K562 (cell line): ENCODE results near the gene HAP1. TPM values are rescaled to one million over a fixed set of nuclear protein-coding genes. Genes with fewer than 3 reads are reported as not detected.

Experiments used
- ATAC-seq: fragments of 200-7000 bp; cut with Tn5 transposase; 3 replicates; pipeline ENCODE4 v1.9.1; 2020; ENCODE audit warnings: moderate library complexity
- BruUV-seq: library from RNA; stranded (reverse); fragments of 400-500 nt; replicated peaks from 2 replicates; lab custom pipeline; 2021; lab: Mats Ljungman, UMichigan
- CTCF ChIA-PET: fragments of 300-600 bp; formaldehyde crosslinking; extraction: SDS; loops from one replicate; lab custom pipeline; 2021; ENCODE audit warnings: low intra/inter-chr PET ratio; lab: Yijun Ruan, JAX
- POLR2A ChIA-PET: fragments of 300-600, 350-650 bp; sonication (Branson Sonifier 250); formaldehyde crosslinking; extraction: SDS; loops from one replicate; lab custom pipeline; 2021; ENCODE audit warnings: antibody characterized with exemption, inconsistent platforms; lab: Yijun Ruan, JAX
- DNase-seq, 4 experiments: peaks; one replicate each; pipeline versions ENCODE4 v3.0.0 to v3.0.0-alpha.2; 2011 to 2018; ENCODE audit warnings: low spot score in 3 of 4, mixed read lengths in 3 of 4; ENCODE audit errors: extremely low read depth in 1 of 4
- FAIRE-seq: peaks from 2 replicates; lab custom pipeline; 2011; peaks lifted over from hg19 to GRCh38; lab: Jason Lieb, UNC
- H2AFZ ChIP-seq: 2 replicates; pipeline ENCODE4 v1.6.0; 2011; ENCODE audit warnings: low read depth, low read length, control low read depth, inconsistent platforms
- H3K27ac ChIP-seq: fragments of 200-600 bp; 3 replicates; pipeline ENCODE4 v1.8.0; 2011; ENCODE audit warnings: low read depth, mild to moderate bottlenecking, control low read depth, inconsistent platforms, low read length, moderate library complexity, mixed read lengths; ENCODE audit errors: extremely low read depth
- H3K27me3 ChIP-seq, 2 experiments: fragments of 300-600 bp in 1 of 2; 2 replicates in 1 of 2; 3 replicates in 1 of 2; pipeline versions ENCODE4 v1.6.0 to v1.8.0; 2011; ENCODE audit warnings: inconsistent platforms in 2 of 2, low read length in 2 of 2, mild to moderate bottlenecking in 1 of 2, mixed read lengths in 1 of 2, moderate library complexity in 1 of 2; ENCODE audit not compliant: control insufficient read depth in 2 of 2, insufficient read depth in 2 of 2
- H3K36me3 ChIP-seq: fragments of 300-600 bp; 3 replicates; pipeline ENCODE4 v1.8.0; 2011; ENCODE audit warnings: mild to moderate bottlenecking, low read length, inconsistent platforms; ENCODE audit not compliant: control insufficient read depth, insufficient read depth
- H3K4me1 ChIP-seq, 2 experiments: fragments of 200-600 bp in 1 of 2; replicated peaks in 1 of 2; 2 replicates in 1 of 2; 3 replicates in 1 of 2; pipeline versions ENCODE4 v1.5.1 to v1.8.0; 2011; ENCODE audit warnings: inconsistent platforms in 2 of 2, low read length in 2 of 2, mild to moderate bottlenecking in 1 of 2, mixed read lengths in 1 of 2, moderate library complexity in 1 of 2; ENCODE audit not compliant: control insufficient read depth in 2 of 2, insufficient read depth in 2 of 2
- H3K4me2 ChIP-seq: 2 replicates; pipeline ENCODE4 v1.6.1; 2011; ENCODE audit warnings: low read length, control low read depth, inconsistent platforms, mixed read lengths; ENCODE audit not compliant: insufficient read depth
- H3K4me3 ChIP-seq: fragments of 200-600 bp; sonication (generic), shearing (Covaris generic); 2 replicates; pipeline ENCODE4 v1.5.1; 2016; ENCODE audit warnings: control low read depth, inconsistent platforms
- H3K79me2 ChIP-seq: fragments of 200-600 bp; 3 replicates; pipeline ENCODE4 v1.8.0; 2011; ENCODE audit warnings: low read length, inconsistent platforms; ENCODE audit not compliant: control insufficient read depth, insufficient read depth
- H3K9ac ChIP-seq, 2 experiments: 2 replicates each; pipeline versions ENCODE4 v1.6.0 to v1.6.1; 2011; ENCODE audit warnings: low read depth in 2 of 2, low read length in 2 of 2, control low read depth in 1 of 2, inconsistent platforms in 1 of 2, mild to moderate bottlenecking in 1 of 2, mixed read lengths in 1 of 2; ENCODE audit not compliant: insufficient read depth in 1 of 2
- H3K9me1 ChIP-seq: one replicate; pipeline ENCODE4 v1.6.0; 2011; ENCODE audit warnings: inconsistent platforms, mild to moderate bottlenecking, low read length, moderate library complexity; ENCODE audit not compliant: control insufficient read depth, insufficient read depth
- H3K9me3 ChIP-seq: replicated peaks from 2 replicates; pipeline ENCODE4 v1.5.1; 2011; ENCODE audit warnings: low read depth, low read length, inconsistent platforms; ENCODE audit not compliant: control insufficient read depth, insufficient read depth
- H4K20me1 ChIP-seq: replicated peaks from 2 replicates; pipeline ENCODE4 v1.6.1; 2011; ENCODE audit warnings: low read length, inconsistent platforms, mixed read lengths; ENCODE audit not compliant: control insufficient read depth, insufficient read depth
- DLX4 ChIP-seq: fragments of 250-450 bp; sonication (Bioruptor Pico); IDR thresholded peaks from 2 replicates; pipeline ENCODE4 v1.6.1; 2021; ENCODE audit warnings: mild to moderate bottlenecking
- RERE ChIP-seq: sonication (generic); formaldehyde crosslinking; IDR thresholded peaks from 2 replicates; pipeline ENCODE4 v1.8.0; 2023; ENCODE audit warnings: missing genetic modification reagents, mild to moderate bottlenecking, borderline replicate concordance
- SIX5 ChIP-seq, 2 experiments: IDR thresholded peaks; 2 replicates each; pipeline ENCODE4 v1.6.1; 2011; ENCODE audit warnings: low read length in 2 of 2, borderline replicate concordance in 1 of 2, low read depth in 1 of 2, mild to moderate bottlenecking in 1 of 2, moderate library complexity in 1 of 2; ENCODE audit not compliant: insufficient read depth in 1 of 2
- SRSF1 ChIP-seq: fragments of 200-400 bp; formaldehyde crosslinking; IDR thresholded peaks from 2 replicates; pipeline ENCODE4 v1.6.1; 2017; ENCODE audit warnings: mild to moderate bottlenecking, low read depth, low read length, moderate library complexity
- UBTF ChIP-seq, 2 experiments: IDR thresholded peaks; 2 replicates each; pipeline ENCODE4 v1.6.1; 2012; ENCODE audit warnings: improper control_type of control experiment in 2 of 2, low read depth in 2 of 2, low read length in 2 of 2, borderline replicate concordance in 1 of 2
- WHSC1 ChIP-seq: IDR thresholded peaks from one replicate; pipeline ENCODE4 v1.6.1; 2012; ENCODE audit warnings: low read length, control low read depth, inconsistent platforms
- WGBS: fragments of 100-300 bp; shearing (Covaris generic); methylation state at CpG from one replicate; pipeline ENCODE4 v1.1.6; 2016; ENCODE audit warnings: low coverage, mixed read lengths; ENCODE audit not compliant: insufficient coverage; ENCODE audit errors: missing lambda C conversion rate; 5-methylcytosine and 5-hydroxymethylcytosine counted together
- in situ Hi-C: fragments of 300-500 bp; cut with MboI; formaldehyde crosslinking; loops from 4 replicates; pipeline ENCODE4 v1.15.0; 2018; ENCODE audit warnings: inconsistent platforms, mixed read lengths
- intact Hi-C: fragments of 100-400 bp; cut with micrococcal nuclease; formaldehyde crosslinking; loops from 2 replicates; pipeline ENCODE4 v1.14.2; 2022
- polyA plus RNA-seq, 8 experiments: library from polyadenylated mRNA; depleted of rRNA in 4 of 8; stranded (reverse) in 5 of 8; unstranded in 3 of 8; fragments of >200 nt; fragmentation: Nextera tagmentation in 2 of 8; fragmentation: Illumina TruSeq in 1 of 8; extraction: Ambion mirVana in 2 of 8; extraction: Trizol in 1 of 8; gene quantifications; 2 replicates each; pipeline versions ENCODE4 v1.2.1 to v1.2.3, GENCODE V29; 2011 to 2014; ENCODE audit warnings: inconsistent platforms in 1 of 8, missing spikeins in 1 of 8
- total RNA-seq, 7 experiments: library from RNA; depleted of rRNA in 6 of 7; stranded (reverse); fragments of >200 nt in 6 of 7; fragmentation: Illumina TruSeq in 2 of 7; extraction: Trizol in 2 of 7; gene quantifications; 2 replicates each; pipeline versions ENCODE4 v1.2.1 to v1.2.3, GENCODE V29; 2011 to 2021; ENCODE audit warnings: low replicate concordance in 1 of 7

The HAP1 gene
- total and polyA plus RNA-seq, 9 of the 15 experiments (the other 6 are each of a cell fraction or from before 2014, with no cell fraction given), result under 0.01 to 0.09 (median 0.04) TPM; not detected in 6

- no peaks in the 10 kb centered on the region for H3K36me3 ChIP-seq
- ATAC-seq (no peak), DNase-seq (no peak), FAIRE-seq (no peak)
- H2AFZ ChIP-seq, result no peak overlapping the region
- TF ChIP-seq SIX5 (IDR thresholded peaks at IDR 0.05; ENCODE audit: borderline replicate concordance in 1 of 2, insufficient read depth in 1 of 2, low read depth in 1 of 2, low read length in 2 of 2) (no peak), SRSF1 (no peak), RERE (no peak), WHSC1 (no peak), UBTF (IDR thresholded peaks at IDR 0.05; ENCODE audit: borderline replicate concordance in 1 of 2, low read depth in 2 of 2, low read length in 2 of 2) (no peak), DLX4 (CRISPR knock-in tag) (no peak)
- BruUV-seq, result no TSS peak
- no peaks in the 10 kb centered on the region for H3K9me1 ChIP-seq
- no peak overlapping the region for H3K4me3 ChIP-seq
- peaks cover 4 to 14% of the 10 kb centered on the region in 2 experiments; a peak in 4 of 5 replicates for H3K4me1 ChIP-seq
- intact Hi-C loops (loop anchor here (5.0 kb wide), 1 partner anchor 147 kb away; no protein-coding TSS in a partner anchor), in situ Hi-C loops (loop anchor here (5.0 to 25.0 kb wide), 4 partner anchors 62 to 372 kb away; partner anchors contain the start of genes DHX58, HSPB9 and KAT2A)
- WGBS, result 75% methylated on average over 9 of the region's 9 CpGs
- ChIA-PET POLR2A (interaction anchor here (0.8 kb wide), 1 partner anchor 63 kb away, joined by 3 read pairs; no protein-coding TSS in a partner anchor), CTCF (interaction anchor here (0.7 to 3.3 kb wide), 3 partner anchors 146 to 220 kb away, joined by 4 to 21 read pairs (median 14); no protein-coding TSS in a partner anchor)
- H3K79me2 ChIP-seq, result no peaks in the 10 kb centered on the region
- no peaks in the 10 kb centered on the region; the same call in 1 of the 2 replicates for H4K20me1 ChIP-seq
- no peaks in the 10 kb centered on the region for H3K9me3 ChIP-seq
- H3K27me3 ChIP-seq, result peaks cover 15 to 24% of the 10 kb centered on the region in 2 experiments
- no peak overlapping the region for H3K4me2 ChIP-seq
- peak overlapping the region in 1 of 2 experiments; percentile 61; a peak in 1 of 4 replicates for H3K9ac ChIP-seq
- H3K27ac ChIP-seq, result no peak overlapping the region
Measured at GRCh38 chr17:41739661-41740352, 5.4 kb upstream of the HAP1 start.
